GM18526 (cell line): Measurements from ENCODE around the gene DISP3.

ENCODE experiments used
- POLR2A ChIP-seq: IDR thresholded peaks from 3 replicates; pipeline ENCODE4 v1.6.1; 2011; ENCODE audit not compliant: insufficient read length; ENCODE audit errors: extremely low read depth

The DISP3 gene

DNA sequence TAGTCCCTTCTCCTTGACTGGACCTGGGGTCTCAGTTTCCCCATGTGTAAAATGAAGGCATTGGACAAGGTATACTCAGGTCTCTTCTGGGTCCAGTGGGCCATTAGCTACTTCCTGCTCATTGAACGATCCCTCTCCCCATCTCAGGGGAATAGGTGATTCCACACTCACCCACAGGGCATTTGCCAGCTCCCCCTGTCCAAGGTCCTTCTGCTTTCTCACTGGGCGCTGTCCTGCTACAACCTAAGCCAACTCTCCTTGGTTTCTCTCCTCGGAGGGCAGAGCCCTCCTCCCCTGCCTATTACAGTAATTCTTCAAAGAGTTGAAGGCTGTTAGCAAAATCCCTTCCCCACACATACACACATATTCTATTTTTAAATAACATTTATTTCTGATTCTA lies 16.6 kb downstream of the DISP3 start:
- no peak for TF ChIP-seq POLR2A

DNA sequence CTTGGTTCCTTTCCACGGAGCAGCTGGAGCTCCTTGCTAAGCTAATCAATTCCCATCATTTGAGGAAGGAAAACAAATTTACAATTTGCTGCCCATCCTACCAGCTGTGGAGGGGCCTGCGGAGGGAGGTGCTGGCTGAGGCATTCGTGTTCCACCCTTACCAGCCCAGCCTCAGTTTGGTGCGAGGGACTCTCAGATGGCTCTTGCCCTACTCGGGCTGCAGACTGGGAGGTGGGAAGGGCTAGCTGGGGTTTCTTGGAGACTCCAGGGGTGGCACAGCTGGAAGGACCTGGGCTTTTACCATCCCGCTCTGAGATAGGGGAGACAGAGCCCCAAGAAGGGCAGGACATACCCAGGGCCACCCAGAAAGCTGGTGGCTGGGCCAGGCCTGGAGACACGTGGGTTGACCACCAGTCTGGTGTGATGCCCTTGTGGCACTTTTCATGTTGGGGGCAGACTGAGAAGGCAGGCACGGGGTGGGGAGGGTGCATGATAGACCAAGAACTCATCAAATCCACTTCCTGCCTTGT lies 17.7 kb downstream of the DISP3 start:
- TF ChIP-seq POLR2A = no peak

DNA sequence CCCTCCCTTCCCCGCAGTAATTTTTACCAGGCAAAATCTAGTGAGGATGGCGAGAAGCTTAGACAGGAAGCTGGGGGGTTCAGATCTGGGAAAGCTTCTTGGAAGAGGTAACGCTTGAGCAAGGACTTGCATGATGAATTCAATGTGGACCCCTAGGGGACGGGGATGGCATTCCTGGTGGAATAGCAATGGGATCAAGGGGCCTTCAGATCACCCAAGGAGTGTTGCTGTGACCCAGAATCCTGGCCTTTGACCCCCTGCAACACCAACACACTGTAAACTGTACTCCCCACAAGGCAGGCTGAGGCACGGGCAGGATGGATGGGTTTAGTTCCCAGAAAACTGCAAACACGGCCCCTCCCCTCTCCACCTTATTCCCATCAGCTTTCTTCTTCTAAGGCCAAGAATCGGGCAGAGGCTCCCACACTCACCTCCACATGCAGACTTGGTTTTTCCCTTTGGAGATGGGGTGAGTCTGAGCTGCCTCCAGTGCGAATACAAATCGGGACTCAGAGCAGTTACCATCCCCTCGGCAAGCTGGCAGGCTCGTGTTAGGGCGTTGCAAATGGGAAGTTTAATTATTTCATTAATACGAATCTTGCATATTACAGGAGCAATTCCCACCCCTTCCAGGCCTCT lies 20.1 kb downstream of the DISP3 start:
- no peak for TF ChIP-seq POLR2A

DNA sequence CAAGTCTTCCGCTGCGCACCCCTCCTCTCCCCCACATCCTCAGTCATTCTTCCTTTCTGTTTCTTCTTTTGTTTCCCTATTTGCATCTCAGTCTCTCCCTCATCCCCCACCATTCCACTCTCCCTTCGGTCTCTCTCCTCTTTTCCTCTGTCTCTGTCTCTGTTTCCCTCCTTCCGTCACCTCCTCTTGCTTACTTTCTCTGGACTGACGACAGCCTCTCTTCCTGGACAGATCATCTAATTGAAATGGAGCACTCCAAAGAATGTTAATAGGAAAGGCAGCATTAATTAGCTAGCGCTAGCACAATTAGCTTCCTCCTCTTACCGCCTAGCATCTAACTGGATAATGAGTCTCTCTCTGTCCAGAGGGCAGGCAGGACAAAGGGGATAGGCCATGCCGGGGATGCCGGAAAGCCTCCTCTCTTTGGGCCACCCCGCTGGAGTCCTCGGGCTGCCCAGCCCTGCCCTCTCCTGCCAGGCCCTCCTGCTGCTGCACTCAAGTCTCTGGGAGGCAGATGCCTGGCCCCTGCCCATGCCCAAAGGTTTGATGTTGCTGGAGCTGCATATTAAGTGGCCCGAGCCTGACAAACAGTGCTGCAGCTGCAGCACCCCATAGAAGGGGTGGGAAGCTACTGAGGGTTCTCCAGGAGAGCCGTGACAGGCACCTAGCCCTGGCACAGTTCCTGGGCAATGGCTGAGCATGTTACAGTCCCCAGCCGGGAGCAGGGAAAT lies 20.8 kb downstream of the DISP3 start:
- no peak for TF ChIP-seq POLR2A

- no peak for TF ChIP-seq POLR2A
Observed at GRCh38 chr1:11500881-11501280, 21.9 kb downstream of the DISP3 start.

- no peak for TF ChIP-seq POLR2A
Observed at GRCh38 chr1:11501491-11501897, 22.5 kb downstream of the DISP3 start.

DNA sequence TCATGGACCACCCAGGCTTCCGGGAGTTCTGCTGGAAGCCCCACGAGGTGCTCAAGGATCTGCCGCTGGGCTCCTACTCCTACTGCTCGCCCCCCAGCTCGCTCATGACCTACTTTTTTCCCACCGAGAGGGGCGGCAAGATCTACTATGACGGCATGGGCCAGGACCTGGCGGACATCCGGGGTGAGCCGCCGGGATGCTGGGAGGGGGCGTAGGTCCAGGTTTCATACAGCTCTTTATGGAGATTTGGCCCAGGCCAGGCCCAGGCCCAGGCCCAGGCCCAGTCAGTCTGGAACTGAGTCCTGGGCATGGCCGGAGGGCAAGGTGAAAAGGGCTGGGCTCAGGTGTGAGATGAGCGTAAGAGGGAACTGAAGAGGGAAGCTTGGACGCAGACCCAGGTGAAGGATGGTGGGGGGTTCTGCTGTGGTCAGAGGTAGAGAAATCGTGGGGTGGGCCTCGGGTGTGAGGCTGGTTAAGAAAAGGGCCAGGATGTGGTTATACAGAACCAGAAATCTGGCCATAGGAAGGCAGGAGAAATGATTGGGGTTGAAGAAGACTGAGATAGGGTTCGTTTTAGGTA lies 23.0 kb downstream of the DISP3 start:
- no peak for TF ChIP-seq POLR2A

GRCh38 chr1:11502516-11502915 lies 23.6 kb downstream of the DISP3 start:
- TF ChIP-seq POLR2A = no peak

GRCh38 chr1:11504599-11504998 lies 25.6 kb downstream of the DISP3 start:
- TF ChIP-seq POLR2A = no peak

DNA sequence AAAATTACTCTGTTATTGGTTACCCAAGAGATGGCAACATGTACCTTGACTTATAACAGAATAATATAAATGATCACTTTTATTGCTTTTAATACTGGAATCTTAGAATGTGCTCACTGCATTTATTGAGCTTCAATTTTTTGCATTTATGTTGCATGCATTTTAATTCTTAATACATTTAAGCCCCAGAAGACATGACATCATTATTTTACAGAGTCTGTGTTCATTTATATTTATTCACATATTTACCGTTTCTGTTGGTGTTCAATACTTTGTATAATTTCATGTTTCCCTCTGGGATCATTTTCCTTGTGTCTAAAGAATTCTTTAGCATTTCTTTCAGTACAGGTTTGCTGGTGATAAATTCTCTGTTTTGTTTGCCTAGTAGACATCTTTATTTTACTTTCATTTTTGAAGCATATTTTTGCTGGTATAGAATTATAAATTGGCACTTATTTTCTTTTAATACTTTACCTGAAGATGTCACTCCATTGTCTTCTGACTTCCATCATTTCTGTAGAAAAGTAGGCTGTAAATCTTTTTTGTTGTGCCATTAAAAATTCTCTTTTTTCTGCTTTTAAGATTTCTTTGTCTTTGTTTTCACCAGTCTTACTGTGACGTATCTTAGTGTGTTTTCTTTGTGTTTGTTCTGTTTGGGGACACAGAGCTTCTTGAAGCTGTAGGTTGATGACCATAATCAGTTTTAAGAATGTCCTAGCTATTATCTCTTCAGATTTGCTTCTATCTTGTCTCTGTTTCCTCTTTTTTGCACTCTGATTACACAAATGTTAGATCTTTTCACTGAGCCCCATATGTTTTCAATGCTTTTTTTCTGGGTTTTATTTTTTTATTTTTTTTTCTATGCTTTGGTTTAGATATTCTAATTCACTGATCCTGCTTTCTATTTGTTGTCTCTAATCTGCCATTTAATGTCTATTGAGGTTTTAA lies 26.9 kb downstream of the DISP3 start:
- TF ChIP-seq POLR2A = no peak

DNA sequence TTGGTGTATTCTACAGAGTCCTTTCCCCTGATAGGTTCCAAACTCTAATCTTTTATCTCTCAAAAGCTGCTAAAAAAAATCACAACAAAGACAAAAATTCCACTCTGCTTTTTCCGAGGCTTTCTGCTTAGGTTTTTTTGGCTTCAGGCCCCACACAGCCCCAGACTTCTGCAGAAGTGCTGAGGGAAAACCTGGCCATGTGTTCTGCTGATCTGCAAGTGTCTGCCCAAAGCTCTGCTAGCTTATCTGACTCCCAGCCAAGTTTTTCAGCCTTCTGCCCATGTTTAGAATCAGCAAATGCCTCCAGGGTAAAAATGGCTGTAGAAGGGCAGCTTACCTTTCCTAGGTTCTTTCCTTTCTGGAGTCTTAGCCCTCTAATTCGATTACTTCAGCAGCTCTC lies 28.4 kb downstream of the DISP3 start:
- TF ChIP-seq POLR2A = no peak

- TF ChIP-seq POLR2A = no peak
Observed at GRCh38 chr1:11513681-11514080, 34.7 kb downstream of the DISP3 start.

GRCh38 chr1:11514366-11514765 lies 35.4 kb downstream of the DISP3 start:
- TF ChIP-seq POLR2A = no peak

GRCh38 chr1:11515368-11516300 lies 36.7 kb downstream of the DISP3 start:
- TF ChIP-seq POLR2A = no peak

- no peak for TF ChIP-seq POLR2A
Observed at GRCh38 chr1:11516961-11517635, 38.1 kb downstream of the DISP3 start.
